NB4 (cell line): ENCODE data around the gene CACNA2D3.

Source experiments
- DNase-seq: peaks from one replicate; pipeline ENCODE4 v3.0.0; 2010; ENCODE audit warnings: low read depth
- H3K4me3 ChIP-seq: one replicate; pipeline ENCODE4 v1.5.1; 2011; ENCODE audit warnings: mild to moderate bottlenecking, low read depth, low read length, moderate library complexity
- MYC ChIP-seq: IDR thresholded peaks from 2 replicates; pipeline ENCODE4 v1.6.1; 2011; ENCODE audit warnings: low read depth, low read length
- POLR2A ChIP-seq: IDR thresholded peaks from 2 replicates; pipeline ENCODE4 v1.6.1; 2011; ENCODE audit warnings: mild to moderate bottlenecking; ENCODE audit not compliant: insufficient read length; ENCODE audit errors: extremely low read depth
- TF ChIP-seq, protein P1 (sequence below): IDR thresholded peaks from 2 replicates; pipeline ENCODE4 v1.6.1; 2011; ENCODE audit warnings: low read depth, low read length
- TF ChIP-seq, protein P2 (sequence below): IDR thresholded peaks from one replicate; pipeline ENCODE4 v1.5.1; 2012; ENCODE audit warnings: low read depth, low read length

Gene CACNA2D3

DNA sequence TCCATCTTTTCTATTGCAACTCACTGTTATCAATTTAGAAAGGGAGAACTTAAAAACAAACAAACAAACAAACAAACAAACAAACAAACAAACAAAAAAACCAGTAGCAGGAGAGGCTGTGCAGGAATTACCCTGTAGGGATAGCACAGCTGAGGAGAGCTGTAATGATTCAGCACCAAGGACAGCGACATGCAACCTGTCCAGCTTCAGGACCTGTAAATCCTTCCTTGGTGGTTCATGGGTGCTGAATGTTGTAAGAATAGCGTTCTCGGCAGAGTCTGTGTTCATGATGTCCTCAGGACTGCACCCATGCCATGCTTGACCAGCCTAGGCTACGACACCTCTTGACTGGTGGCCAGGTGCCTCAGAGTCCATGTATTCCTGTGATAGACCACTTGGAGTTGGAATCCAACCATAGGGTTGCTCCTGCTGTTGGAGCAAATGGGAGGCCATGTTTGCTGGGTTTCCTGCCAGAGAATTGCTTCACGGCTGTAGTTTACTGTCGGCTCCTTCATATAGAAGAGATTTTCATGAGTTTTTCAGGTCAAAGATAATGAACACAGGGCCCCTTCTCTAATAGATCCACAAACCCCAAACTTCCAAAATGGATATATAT is 65.9 kb downstream of the CACNA2D3 start:
- DNase-seq: peak; percentile 60
- TF ChIP-seq POLR2A (no peak), MYC (no peak)
- TF ChIP-seq, protein P1, sequence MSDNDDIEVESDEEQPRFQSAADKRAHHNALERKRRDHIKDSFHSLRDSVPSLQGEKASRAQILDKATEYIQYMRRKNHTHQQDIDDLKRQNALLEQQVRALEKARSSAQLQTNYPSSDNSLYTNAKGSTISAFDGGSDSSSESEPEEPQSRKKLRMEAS: no peak
- TF ChIP-seq, protein P2, sequence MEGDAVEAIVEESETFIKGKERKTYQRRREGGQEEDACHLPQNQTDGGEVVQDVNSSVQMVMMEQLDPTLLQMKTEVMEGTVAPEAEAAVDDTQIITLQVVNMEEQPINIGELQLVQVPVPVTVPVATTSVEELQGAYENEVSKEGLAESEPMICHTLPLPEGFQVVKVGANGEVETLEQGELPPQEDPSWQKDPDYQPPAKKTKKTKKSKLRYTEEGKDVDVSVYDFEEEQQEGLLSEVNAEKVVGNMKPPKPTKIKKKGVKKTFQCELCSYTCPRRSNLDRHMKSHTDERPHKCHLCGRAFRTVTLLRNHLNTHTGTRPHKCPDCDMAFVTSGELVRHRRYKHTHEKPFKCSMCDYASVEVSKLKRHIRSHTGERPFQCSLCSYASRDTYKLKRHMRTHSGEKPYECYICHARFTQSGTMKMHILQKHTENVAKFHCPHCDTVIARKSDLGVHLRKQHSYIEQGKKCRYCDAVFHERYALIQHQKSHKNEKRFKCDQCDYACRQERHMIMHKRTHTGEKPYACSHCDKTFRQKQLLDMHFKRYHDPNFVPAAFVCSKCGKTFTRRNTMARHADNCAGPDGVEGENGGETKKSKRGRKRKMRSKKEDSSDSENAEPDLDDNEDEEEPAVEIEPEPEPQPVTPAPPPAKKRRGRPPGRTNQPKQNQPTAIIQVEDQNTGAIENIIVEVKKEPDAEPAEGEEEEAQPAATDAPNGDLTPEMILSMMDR: no peak

DNA sequence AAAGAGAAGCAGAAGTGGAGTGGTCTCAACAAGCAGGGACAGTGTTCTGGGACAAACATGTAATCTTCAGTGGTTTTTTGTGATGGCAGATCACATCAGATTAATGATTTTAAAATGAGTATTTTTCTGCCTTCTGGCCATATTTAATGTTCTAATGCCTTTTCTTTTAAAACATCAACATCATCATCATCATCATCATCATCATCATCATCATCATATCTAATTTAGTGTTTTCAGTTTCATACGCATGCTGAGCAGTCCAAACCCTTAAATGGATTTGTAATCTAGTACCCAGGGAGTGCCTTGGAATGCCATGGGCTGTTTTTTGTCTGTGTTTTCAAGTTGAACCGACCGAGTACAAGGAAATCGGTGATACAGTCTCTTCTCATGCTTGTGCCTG is 68.9 kb downstream of the CACNA2D3 start:
- TF ChIP-seq, protein P1: no peak
- TF ChIP-seq MYC (no peak), POLR2A (no peak)
- TF ChIP-seq, protein P2: no peak
- no peak for DNase-seq
- no peak overlapping the region for H3K4me3 ChIP-seq

More for the DNA sequence above, 65.9 kb downstream of the CACNA2D3 start:
- no peak overlapping the region for H3K4me3 ChIP-seq

DNA sequence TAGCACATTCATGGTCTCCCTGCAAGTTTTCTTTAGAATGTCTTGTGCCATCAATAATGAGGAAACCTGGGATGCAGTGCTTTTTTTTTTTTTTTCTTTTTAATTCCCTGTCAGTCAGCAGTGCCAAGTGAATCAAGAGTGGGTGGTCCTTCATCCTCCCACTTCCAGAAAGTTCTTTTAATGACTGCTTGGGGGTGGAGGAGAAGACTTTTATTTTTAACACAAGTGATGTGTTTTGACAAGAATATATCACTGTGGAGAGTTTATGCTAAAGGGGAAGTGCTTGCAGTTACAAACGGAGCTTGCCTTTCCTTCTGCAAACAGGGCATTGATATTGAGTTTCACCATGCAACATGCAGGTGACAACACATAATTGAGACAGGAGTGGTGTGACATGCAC is 69.7 kb downstream of the CACNA2D3 start:
- no peak overlapping the region for H3K4me3 ChIP-seq
- no peak for DNase-seq
- TF ChIP-seq POLR2A (no peak), MYC (no peak)
- TF ChIP-seq, protein P2: no peak
- TF ChIP-seq, protein P1: no peak

DNA sequence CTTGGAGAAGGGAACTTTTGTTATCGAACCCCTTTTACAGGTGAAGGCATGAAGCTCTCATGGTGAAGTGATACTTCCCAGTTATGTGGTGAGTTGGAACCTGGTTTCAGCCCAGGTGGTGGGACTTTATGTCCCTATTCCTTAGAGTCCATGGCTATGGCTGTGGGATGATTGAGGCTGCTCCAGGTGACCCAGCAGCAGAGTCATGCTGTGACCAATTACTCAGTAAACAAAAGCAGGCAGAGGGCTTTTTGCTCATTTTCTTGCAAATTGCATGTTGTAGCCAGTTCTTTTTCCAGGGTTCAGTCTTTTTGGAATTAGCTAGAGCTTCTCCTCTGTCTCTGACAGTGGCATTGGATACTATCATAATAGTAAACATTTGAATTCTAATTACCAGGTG is 70.7 kb downstream of the CACNA2D3 start:
- no peak overlapping the region for H3K4me3 ChIP-seq
- TF ChIP-seq, protein P2: no peak
- TF ChIP-seq MYC (no peak), POLR2A (no peak)
- TF ChIP-seq, protein P1: no peak
- DNase-seq: no peak

DNA sequence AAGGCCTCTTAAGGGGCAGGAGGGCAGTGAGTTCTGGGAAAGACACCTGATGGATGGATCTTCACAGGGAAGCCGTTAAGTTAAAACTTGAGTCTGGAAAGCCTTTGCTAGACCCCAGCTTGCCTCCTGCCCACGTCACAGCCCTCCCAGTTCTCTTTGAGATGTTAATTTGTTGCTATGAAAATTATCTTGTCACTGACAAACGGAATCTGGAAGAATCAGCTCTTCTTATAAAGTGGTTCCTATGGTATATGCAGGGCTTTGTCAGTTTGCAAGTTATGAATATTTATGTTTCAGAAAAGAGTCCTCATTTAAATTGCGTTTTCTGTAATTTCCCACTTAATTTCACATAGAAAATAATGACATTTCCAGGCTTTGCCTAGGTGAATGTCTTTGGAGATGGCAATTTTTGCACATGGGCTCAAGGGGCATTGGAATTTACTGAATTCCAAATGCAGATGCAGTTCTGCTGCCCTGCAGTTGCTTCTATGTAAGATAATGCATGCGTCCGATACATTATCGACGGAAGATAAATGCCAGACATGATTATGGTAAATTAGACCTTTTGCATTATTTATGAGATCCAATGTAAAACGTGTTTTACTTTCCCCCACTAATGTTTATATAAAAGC is 74.1 kb downstream of the CACNA2D3 start:
- TF ChIP-seq, protein P1: no peak
- TF ChIP-seq, protein P2: no peak
- TF ChIP-seq MYC (no peak), POLR2A (no peak)
- DNase-seq: no peak
- no peak overlapping the region for H3K4me3 ChIP-seq
